GM19238 (cell line): Measurements from ENCODE around the gene IGF1R.

Experiments
- DNase-seq: peaks from one replicate; pipeline ENCODE4 v3.0.0; 2011; ENCODE audit warnings: low spot score; ENCODE audit not compliant: insufficient read length

Gene IGF1R

DNA sequence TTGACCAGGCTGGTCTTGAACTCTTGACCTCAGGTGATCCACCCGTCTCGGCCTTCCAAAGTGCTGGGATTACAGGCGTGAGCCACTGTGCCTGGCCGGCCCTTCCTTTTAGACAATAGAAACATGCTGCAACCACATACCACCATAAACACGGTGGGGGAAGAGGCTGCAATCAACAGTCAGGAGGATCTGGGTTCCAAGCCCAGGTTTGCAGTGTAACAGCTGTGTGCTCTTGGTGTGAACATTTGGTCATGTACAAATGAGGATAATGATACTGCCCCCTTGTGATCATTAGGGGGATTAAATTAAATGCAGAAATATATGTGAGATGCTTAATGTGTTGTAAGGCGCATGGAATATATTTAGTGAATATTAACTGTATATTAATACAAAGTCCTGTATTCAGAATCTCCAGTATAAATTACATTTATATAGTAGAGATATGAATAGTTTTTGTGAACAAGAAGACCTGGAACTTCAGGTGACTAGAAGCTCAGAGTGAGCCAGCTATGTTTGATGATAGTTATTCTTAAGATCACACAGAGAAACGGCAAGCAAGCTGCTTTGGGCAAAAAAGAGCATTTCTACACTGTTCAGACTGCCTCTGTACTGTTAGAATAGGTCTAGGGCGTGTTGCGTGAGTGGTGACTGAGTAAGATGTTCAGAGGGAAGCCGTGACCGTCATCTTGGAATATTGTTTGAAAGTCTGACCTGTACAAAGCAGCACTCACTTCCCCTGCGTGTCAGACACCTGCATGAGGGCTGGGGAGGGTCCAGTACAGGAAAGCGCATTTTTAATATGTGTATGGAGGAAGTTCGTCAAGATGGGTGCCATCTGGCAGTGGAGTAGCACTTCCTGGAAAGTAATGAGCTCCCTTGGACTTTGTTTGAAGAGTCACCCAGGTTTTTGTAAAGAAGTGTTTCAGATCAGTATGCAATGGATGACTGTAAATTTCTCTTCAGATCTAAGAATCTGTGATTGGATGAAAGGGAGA lies 233.5 kb downstream of the IGF1R start:
- DNase-seq: no peak

DNA sequence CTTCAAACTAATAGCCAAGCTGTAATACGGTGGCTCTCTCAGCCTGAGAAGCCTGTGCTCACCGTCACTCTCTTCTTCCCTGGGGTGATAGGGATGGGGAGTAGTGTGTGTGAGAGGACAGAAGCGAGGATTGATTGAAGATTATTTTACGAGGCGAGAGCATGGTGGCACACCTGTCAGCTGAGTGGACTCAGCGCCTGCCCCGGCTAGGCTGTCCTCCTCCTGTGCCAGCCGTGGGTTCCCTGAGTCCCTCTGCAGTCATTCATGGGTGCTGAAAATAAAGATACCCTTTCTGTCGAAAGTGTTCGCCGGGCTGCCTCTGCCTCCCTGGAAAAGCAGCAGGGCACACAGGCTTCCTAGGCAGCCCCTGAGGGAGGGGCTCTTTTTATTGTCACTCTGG lies 235.1 kb downstream of the IGF1R start:
- DNase-seq: no peak

- no peak for DNase-seq
Observed at GRCh38 chr15:98884894-98885293, 236.6 kb downstream of the IGF1R start.

DNA sequence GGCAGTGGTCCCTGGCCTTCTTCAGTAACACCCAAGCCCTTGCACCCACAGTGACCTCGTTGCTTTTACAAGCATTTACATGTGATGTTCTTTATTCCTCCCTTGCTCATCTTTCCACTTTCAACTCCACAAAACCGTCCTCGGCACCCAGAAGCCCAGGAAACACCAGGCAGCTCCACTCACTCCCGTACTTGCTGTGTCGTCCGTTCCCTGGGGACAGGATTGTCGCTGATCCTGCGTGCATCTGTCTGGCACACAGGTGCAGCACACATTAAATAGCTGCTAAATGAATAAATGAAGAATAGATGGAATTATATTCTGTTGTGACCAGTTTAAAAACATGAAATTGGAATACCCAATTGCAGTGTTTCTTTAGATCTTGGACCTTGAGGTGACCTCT lies 239.6 kb downstream of the IGF1R start:
- DNase-seq: no peak

DNA sequence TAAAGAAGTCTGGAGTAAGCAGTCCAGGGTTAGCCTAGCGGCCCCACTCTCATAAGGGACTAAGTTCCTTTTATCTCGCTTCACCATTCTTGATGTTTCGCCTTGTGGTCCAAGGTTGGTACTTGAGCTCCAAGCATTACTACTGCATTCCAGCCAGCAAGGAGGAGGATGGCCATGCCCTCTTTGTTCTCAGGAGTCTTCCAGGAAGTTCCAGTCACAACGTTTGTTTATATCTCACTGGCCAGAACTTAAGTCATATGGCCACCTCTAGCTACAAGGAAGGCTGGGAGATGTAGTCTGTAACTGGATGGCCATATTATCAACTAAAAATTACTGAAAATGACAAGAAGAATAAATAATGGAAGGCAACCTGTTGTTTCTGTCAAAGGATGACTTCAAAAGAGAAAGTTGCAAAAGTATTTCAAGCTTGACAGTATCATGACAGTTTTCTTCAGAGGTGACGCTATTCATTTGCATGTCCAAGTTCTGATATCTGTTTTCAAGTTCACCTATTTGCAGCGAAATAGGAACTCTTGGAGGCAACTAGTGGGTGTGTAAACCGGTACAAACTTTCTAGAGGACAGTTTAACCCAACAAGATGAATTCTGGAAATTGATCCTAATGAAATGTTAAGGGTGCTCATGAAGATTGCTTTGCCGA lies 240.6 kb downstream of the IGF1R start:
- no peak for DNase-seq

DNA sequence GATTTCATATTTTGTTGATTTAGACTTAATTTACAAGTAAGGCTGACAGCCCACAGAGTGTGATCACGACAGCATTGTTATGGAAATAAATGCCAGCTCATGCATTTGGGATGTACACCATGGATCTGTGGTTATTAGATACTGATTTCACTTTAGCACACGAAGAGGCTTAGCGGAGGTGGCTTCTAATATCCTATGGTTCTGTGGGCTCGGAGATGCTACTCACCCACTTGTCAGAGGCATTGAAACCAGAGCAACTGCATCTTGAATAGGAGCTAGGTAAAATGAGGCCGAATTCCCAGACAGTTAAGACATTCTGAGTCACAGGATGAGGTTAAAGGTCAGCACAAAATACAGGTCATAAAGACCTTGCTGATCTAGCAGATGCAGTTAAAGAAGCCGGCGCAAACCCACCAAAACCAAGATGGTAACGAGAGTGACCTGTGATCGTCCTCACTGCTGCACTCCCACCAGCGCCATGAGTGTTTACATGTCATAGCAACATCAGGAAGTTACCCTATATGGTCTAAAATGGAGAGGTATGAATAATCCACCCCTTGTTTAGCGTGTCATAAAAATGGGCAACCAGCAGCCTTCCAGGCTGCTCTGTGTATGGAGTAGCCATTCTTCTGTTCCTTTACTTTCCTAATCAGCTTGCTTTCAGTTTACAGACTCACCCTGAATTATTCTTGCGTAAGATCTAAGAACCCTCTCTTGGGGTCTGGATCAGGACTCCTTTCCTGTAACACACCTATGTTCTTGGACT lies 241.8 kb downstream of the IGF1R start:
- DNase-seq: no peak

GRCh38 chr15:98891301-98891700 lies 243.0 kb downstream of the IGF1R start:
- DNase-seq: no peak

DNA sequence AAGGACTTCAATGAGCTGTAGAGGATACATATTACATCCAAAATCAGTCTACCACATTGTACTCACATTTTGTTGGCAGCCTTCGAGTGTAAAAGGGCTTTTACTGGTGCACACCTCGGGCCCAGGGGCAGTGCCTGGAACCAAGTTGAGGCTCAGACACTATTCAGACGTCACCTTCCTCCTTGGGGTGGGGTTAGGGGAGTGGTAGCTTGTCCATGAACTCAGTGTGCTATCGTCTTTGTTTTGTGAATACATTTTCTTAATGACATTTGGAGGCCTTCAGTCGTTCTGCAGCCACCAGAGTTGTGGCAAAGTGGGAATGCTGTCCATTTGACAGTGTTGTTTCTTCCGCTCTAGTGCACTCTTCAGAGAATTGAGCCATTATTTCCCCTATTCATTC lies 245.1 kb downstream of the IGF1R start:
- DNase-seq: no peak

- no peak for DNase-seq
Observed at GRCh38 chr15:98894312-98894711, 246.0 kb downstream of the IGF1R start.

DNA sequence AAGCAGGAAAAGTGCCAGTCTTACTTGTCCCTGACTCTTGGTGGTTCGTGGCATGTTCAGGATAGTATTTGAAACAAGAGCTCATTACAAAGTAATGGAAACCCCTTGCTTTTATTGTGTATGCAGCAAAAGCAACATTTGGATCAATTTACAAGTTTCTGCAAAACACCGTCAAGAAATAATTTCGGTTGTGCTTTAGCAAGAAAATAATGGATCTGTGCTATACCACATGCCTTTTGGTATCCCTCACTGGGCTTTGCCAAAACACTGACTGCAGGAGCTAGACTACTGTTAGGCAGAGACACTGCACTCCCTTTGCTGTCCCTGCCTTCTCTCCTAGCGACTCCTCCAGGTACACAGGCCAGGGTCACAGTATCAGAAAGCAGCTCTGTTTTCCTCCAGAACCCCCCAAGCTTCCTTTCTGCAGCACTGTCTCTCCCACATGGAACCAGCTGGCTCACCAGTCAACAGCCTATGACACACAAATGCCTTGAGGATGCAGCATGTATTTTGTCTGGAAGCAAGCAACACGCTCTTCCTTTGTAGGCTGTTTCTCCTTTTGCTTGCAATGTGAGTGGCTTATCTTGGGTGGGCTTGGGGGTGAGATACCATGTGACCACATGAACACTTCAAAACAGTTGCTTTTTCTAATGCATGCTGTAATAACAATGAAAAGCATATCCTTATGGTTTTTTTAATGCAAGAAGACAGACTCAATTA lies 247.8 kb downstream of the IGF1R start:
- DNase-seq: no peak

GRCh38 chr15:98896802-98897732 lies 248.7 kb downstream of the IGF1R start:
- DNase-seq: no peak

DNA sequence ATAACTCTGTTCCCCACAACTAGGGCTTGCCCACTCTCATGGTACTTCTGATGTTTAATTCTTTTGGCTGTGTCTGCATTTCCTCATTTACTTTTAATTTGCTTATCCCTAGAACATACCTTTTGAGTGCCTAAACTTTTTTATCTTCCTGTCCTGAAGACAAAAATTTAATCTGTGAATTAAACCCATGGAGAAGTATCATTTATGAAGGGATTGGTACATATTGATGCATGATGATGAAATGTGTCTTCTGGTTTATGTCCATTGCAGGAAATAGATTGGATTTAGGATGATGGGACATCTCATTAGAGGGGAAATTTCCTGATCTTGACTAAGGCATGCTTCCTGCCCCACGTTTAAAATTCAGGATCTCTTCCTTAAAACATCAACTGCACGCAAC lies 249.8 kb downstream of the IGF1R start:
- no peak for DNase-seq

DNA sequence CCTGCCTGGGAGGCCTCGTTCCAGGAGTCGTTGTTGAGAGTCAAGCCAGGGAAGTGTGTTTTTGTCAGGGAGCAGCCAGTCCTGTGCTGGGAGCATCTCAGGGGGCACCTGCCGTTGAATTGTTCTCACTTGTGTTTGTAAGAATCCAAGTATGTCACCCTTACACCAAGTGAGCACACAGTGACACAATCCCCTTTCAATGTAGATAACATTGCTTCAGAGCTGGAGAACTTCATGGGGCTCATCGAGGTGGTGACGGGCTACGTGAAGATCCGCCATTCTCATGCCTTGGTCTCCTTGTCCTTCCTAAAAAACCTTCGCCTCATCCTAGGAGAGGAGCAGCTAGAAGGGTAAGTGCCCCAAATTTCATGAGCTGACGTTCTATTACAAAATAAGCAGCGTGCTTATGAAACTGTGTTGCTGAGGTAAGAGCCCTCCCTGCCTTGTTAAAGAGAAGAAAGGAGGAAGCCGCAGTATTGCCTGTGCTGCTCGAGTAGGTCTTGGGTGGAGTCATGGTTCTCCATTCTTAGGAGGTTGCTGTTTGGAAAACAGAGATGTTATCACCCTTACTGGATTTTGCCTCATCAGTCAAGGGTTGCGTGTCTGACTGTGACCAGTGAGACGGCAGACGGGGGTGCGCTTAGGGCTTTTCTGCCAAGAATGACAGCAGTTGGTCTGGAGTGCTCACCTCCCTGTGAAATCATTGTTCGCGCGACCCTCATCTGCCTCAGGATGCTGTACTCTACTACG lies 251.1 kb downstream of the IGF1R start:
- DNase-seq: no peak

GRCh38 chr15:98900356-98900755 lies 252.0 kb downstream of the IGF1R start:
- no peak for DNase-seq

- no peak for DNase-seq
Observed at GRCh38 chr15:98901434-98902072, 253.2 kb downstream of the IGF1R start.

- no peak for DNase-seq
Observed at GRCh38 chr15:98902931-98903330, 254.6 kb downstream of the IGF1R start.

DNA sequence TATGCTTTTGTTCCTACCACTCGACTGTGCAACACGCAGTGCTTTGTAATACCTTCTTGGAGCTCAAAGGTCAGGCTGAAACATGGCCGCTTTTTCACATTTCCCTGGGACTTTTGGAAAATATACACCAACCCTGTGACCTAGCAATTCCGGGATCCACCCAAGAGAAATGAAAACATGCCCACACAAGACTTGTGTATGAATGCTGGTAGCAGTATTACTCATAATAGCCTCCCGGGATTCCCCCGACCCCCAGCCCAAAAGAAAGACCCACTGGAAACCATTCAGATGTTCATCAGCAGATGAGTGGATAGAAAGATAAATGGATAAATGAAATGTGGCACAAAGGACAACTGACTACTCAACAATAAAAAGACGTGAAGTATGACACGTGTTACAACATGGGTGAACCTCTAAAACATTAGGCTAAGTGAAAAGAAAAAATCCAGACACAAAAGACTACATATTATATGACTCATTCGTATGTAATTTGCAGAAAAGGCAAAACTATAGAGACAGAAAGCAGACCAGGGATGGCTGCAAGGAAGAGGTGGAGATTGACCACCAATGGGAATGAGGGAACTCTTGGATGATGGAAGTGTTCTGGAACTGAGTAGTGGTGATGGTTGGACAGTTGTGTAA lies 255.2 kb downstream of the IGF1R start:
- DNase-seq: no peak

- DNase-seq: no peak
Observed at GRCh38 chr15:98904544-98904943, 256.2 kb downstream of the IGF1R start.
